Uterus (tissue), 2 donors: ENCODE data around the gene P2RY8.

ENCODE experiments used
- CTCF ChIP-seq, 4 experiments: fragments of 200-600 bp in 2 of 4; fragments of 450-650 bp in 2 of 4; sonication (generic) in 2 of 4; IDR thresholded peaks; one replicate each; pipeline ENCODE4 v1.5.1; 2016 to 2019; ENCODE audit warnings: antibody characterized with exemption in 4 of 4, mild to moderate bottlenecking in 2 of 4, moderate library complexity in 1 of 4
- POLR2A ChIP-seq, 2 donors: fragments of 450-650 bp; IDR thresholded peaks; one replicate each; pipeline ENCODE4 v1.6.1; 2016; ENCODE audit warnings: antibody characterized with exemption in 2 of 2, mild to moderate bottlenecking in 1 of 2, moderate library complexity in 1 of 2

GRCh38 chrX:1440506-1440905 lies 96.5 kb downstream of the P2RY8 start:
- no peak for TF ChIP-seq CTCF (IDR thresholded peaks at IDR 0.05)
- TF ChIP-seq POLR2A (IDR thresholded peaks at IDR 0.05), result no peak
